Loucy (cell line): Measurements from ENCODE around the gene TENM4.

ENCODE experiments used
- EZH2phosphoT487 ChIP-seq: fragments of 200-600 bp; IDR thresholded peaks from 2 replicates; pipeline ENCODE4 v1.6.1; 2018; ENCODE audit warnings: antibody characterized with exemption, mild to moderate bottlenecking, moderate library complexity, borderline replicate concordance
- TF ChIP-seq, protein P1 (sequence below): fragments of 200-600 bp; sonication (generic); conservative IDR thresholded peaks from 2 replicates; pipeline ENCODE4 v1.5.1; 2014; ENCODE audit warnings: mild to moderate bottlenecking, antibody characterized with exemption, low read length

DNA sequence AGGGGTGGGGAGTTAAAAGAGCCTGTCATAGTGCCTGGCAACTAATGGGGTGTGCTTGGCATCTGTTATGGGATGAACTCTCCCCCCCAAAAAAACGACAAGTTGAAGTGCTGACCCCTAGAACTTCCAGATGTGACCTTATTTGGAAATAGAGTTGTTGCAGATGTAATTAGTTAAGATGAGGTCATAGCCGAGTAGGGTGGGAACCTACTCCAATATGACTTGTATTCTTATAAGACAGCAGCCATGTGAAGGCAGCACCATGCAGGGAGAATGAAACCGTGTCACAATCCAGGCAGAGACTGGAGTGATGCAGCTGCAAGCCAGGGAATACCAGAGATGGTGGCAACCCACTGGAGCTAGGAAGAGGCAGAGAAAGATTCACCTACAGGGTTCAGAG, 394.5 kb downstream of the TENM4 start:
- TF ChIP-seq, protein P1, sequence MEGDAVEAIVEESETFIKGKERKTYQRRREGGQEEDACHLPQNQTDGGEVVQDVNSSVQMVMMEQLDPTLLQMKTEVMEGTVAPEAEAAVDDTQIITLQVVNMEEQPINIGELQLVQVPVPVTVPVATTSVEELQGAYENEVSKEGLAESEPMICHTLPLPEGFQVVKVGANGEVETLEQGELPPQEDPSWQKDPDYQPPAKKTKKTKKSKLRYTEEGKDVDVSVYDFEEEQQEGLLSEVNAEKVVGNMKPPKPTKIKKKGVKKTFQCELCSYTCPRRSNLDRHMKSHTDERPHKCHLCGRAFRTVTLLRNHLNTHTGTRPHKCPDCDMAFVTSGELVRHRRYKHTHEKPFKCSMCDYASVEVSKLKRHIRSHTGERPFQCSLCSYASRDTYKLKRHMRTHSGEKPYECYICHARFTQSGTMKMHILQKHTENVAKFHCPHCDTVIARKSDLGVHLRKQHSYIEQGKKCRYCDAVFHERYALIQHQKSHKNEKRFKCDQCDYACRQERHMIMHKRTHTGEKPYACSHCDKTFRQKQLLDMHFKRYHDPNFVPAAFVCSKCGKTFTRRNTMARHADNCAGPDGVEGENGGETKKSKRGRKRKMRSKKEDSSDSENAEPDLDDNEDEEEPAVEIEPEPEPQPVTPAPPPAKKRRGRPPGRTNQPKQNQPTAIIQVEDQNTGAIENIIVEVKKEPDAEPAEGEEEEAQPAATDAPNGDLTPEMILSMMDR, result no peak
- TF ChIP-seq EZH2phosphoT487, result no peak
